Stomach smooth muscle (tissue), 2 donors: ENCODE data around the gene OSCAR.

ENCODE experiments used
- H3K27ac ChIP-seq: one replicate; pipeline ENCODE4 v1.7.0; 2013; ENCODE audit warnings: mild to moderate bottlenecking, low read length, inconsistent platforms
- H3K27me3 ChIP-seq, 2 donors: one replicate each; pipeline ENCODE4 v1.7.0; 2013; ENCODE audit warnings: low read length in 2 of 2; ENCODE audit not compliant: insufficient read depth in 2 of 2, control insufficient read depth in 1 of 2
- H3K36me3 ChIP-seq, 2 donors: one replicate each; pipeline ENCODE4 v1.7.0; 2013; ENCODE audit warnings: low read length in 2 of 2; ENCODE audit not compliant: control insufficient read depth in 2 of 2, insufficient read depth in 2 of 2
- H3K4me1 ChIP-seq: one replicate; pipeline ENCODE4 v1.7.0; 2013; ENCODE audit warnings: low read length; ENCODE audit not compliant: control insufficient read depth, insufficient read depth
- H3K4me3 ChIP-seq, 2 donors: one replicate each; pipeline ENCODE4 v1.7.0; 2013; ENCODE audit warnings: low read length in 2 of 2
- H3K9ac ChIP-seq, 2 donors: one replicate each; pipeline ENCODE4 v1.7.0; 2013; ENCODE audit warnings: low read length in 2 of 2, mild to moderate bottlenecking in 1 of 2
- H3K9me3 ChIP-seq, 2 donors: one replicate each; pipeline ENCODE4 v1.7.0; 2013; ENCODE audit warnings: low read length in 2 of 2; ENCODE audit not compliant: control insufficient read depth in 2 of 2
- donor health status: healthy.
- donor health status: Pancreatic carcinoma.

The OSCAR gene

GRCh38 chr19:54081032-54081431 is 19.6 kb downstream of the OSCAR start, which contains the start of gene TARM1:
Gene TARM1 (minus strand): TSS chr19:54081365. CDS start chr19:54081340, 25 bp downstream.
- H3K4me1 ChIP-seq = no peaks in the 10 kb centered on the region
- peaks cover 4 to 7% of the 10 kb centered on the region in 2 donors for H3K9me3 ChIP-seq
- no peaks in the 10 kb centered on the region for H3K36me3 ChIP-seq
- no peak within 1 kb of the TSS for H3K27ac ChIP-seq
- no peak within 1 kb of the TSS for H3K4me3 ChIP-seq
- H3K9ac ChIP-seq = no peak within 1 kb of the TSS
- no peaks in the 10 kb centered on the region for H3K27me3 ChIP-seq

GRCh38 chr19:54077334-54077733 is 23.3 kb downstream of the OSCAR start:
- Histone ChIP-seq H3K4me1 (no peaks in the 10 kb centered on the region), H3K9me3 (peaks cover 0 to 7% of the 10 kb centered on the region in 2 donors), H3K27me3 (no peaks in the 10 kb centered on the region), H3K9ac (no peak overlapping the region), H3K36me3 (no peaks in the 10 kb centered on the region), H3K27ac (no peak overlapping the region), H3K4me3 (no peak overlapping the region)

- Histone ChIP-seq H3K27ac (no peak overlapping the region), H3K4me3 (no peak overlapping the region), H3K36me3 (no peaks in the 10 kb centered on the region)
Observed at GRCh38 chr19:54074851-54075250, 25.8 kb downstream of the OSCAR start.

GRCh38 chr19:54073829-54074228 is 26.8 kb downstream of the OSCAR start:
- H3K27me3 ChIP-seq = no peaks in the 10 kb centered on the region

More at GRCh38 chr19:54074851-54075250, 25.8 kb downstream of the OSCAR start:
- Histone ChIP-seq H3K27me3 (no peaks in the 10 kb centered on the region), H3K9ac (no peak overlapping the region), H3K9me3 (no peaks in the 10 kb centered on the region), H3K4me1 (no peaks in the 10 kb centered on the region)

GRCh38 chr19:54069470-54069869 is 31.1 kb downstream of the OSCAR start:
- no peaks in the 10 kb centered on the region for H3K36me3 ChIP-seq
- no peak overlapping the region for H3K4me3 ChIP-seq
- H3K9me3 ChIP-seq = peaks cover 4 to 14% of the 10 kb centered on the region in 2 donors
- no peaks in the 10 kb centered on the region for H3K27me3 ChIP-seq
- no peak overlapping the region for H3K27ac ChIP-seq
- H3K4me1 ChIP-seq = no peaks in the 10 kb centered on the region
- H3K9ac ChIP-seq = no peak overlapping the region

More at GRCh38 chr19:54073829-54074228, 26.8 kb downstream of the OSCAR start:
- Histone ChIP-seq H3K27ac (no peak overlapping the region), H3K4me3 (no peak overlapping the region), H3K4me1 (no peaks in the 10 kb centered on the region), H3K9ac (no peak overlapping the region), H3K9me3 (peaks cover 0 to 4% of the 10 kb centered on the region in 2 donors), H3K36me3 (no peaks in the 10 kb centered on the region)

- H3K27me3 ChIP-seq = peaks cover 0 to 3% of the 10 kb centered on the region in 2 donors
- H3K4me3 ChIP-seq = no peak within 1 kb of the TSS
- no peak within 1 kb of the TSS for H3K9ac ChIP-seq
- no peak within 1 kb of the TSS for H3K27ac ChIP-seq
- no peaks in the 10 kb centered on the region for H3K36me3 ChIP-seq
- no peaks in the 10 kb centered on the region for H3K4me1 ChIP-seq
- H3K9me3 ChIP-seq = peaks cover 0 to 13% of the 10 kb centered on the region in 2 donors
Observed at GRCh38 chr19:54063350-54064116, 37.1 kb downstream of the OSCAR start, which contains the start of gene VSTM1. Gene VSTM1 (minus strand): TSS chr19:54063897. CDS start chr19:54063777, 120 bp downstream.

- peaks cover 0 to 7% of the 10 kb centered on the region in 2 donors for H3K9me3 ChIP-seq
- no peak overlapping the region for H3K9ac ChIP-seq
- no peaks in the 10 kb centered on the region for H3K36me3 ChIP-seq
- peaks cover 0 to 3% of the 10 kb centered on the region in 2 donors for H3K27me3 ChIP-seq
- no peak overlapping the region for H3K27ac ChIP-seq
- H3K4me3 ChIP-seq = no peak overlapping the region
- H3K4me1 ChIP-seq = no peaks in the 10 kb centered on the region
Observed at GRCh38 chr19:54062643-54063042, 38.0 kb downstream of the OSCAR start.

- H3K9ac ChIP-seq = no peak overlapping the region
- no peaks in the 10 kb centered on the region for H3K36me3 ChIP-seq
- H3K9me3 ChIP-seq = no peaks in the 10 kb centered on the region
- H3K27ac ChIP-seq = no peak overlapping the region
- no peaks in the 10 kb centered on the region for H3K4me1 ChIP-seq
- no peak overlapping the region for H3K4me3 ChIP-seq
- H3K27me3 ChIP-seq = peaks cover 6 to 7% of the 10 kb centered on the region in 2 donors
Observed at GRCh38 chr19:54047616-54048015, 53.0 kb downstream of the OSCAR start.

- peaks cover 6 to 10% of the 10 kb centered on the region in 2 donors for H3K27me3 ChIP-seq
- H3K9ac ChIP-seq = no peak overlapping the region
- H3K27ac ChIP-seq = no peak overlapping the region
- H3K9me3 ChIP-seq = no peaks in the 10 kb centered on the region
- no peak overlapping the region for H3K4me3 ChIP-seq
- no peaks in the 10 kb centered on the region for H3K36me3 ChIP-seq
- no peaks in the 10 kb centered on the region for H3K4me1 ChIP-seq
Observed at GRCh38 chr19:54045771-54046170, 54.8 kb downstream of the OSCAR start.
